Caki2 (cell line): Measurements from ENCODE around the gene ELOA. TPM values are rescaled to one million over a fixed set of nuclear protein-coding genes. Genes with fewer than 3 reads are reported as not detected.
A peak's percentile ranks its signal among the peaks of the same experiment; 100 is the strongest.
"Not testable (repeated sequence)": the region's sequence is repeated elsewhere in the genome, so short reads cannot be mapped to it uniquely, and the experiment has no call there.

ENCODE experiments used
- DNase-seq: peaks from one replicate; pipeline ENCODE4 v3.0.0-alpha.2; 2015; ENCODE audit warnings: low read depth
- in situ Hi-C: cut with HindIII; loops from 2 replicates; pipeline ENCODE4 v1.10.0; 2016; ENCODE audit warnings: low sequenced_read_pairs, low pct_unique_long_range_greater_than_20kb, mixed read lengths
- total RNA-seq: library from RNA; depleted of rRNA; stranded (reverse); fragments of >200 nt; shearing (Covaris generic); gene quantifications from 2 replicates; pipeline ENCODE4 v1.2.3, GENCODE V29; 2014; ENCODE audit warnings: low replicate concordance

Gene ELOA
- total RNA-seq, 1 experiment from 2014 or later = 18.6 TPM

- peak; percentile 18 for DNase-seq
- in situ Hi-C loops = no loop called here
Observed at GRCh38 chr1:23732363-23733224, 10.7 kb upstream of the ELOA start.

GRCh38 chr1:23733281-23733680, 10.0 kb upstream of the ELOA start:
- in situ Hi-C loops, DNase-seq: not testable (repeated sequence)

- in situ Hi-C loops = no loop called here
- no peak for DNase-seq
Observed at GRCh38 chr1:23736437-23737134, 6.7 kb upstream of the ELOA start.

GRCh38 chr1:23741609-23742008, 1.7 kb upstream of the ELOA start:
- no peak for DNase-seq
- in situ Hi-C loops = no loop called here

GRCh38 chr1:23742670-23743286, 493 bp upstream of the ELOA start:
- in situ Hi-C loops = no loop called here
- no peak for DNase-seq

GRCh38 chr1:23745515-23745914, 2.2 kb downstream of the ELOA start:
- in situ Hi-C loops = no loop called here
- peak; percentile 14 for DNase-seq

- in situ Hi-C loops = no loop called here
- no peak for DNase-seq
Observed at GRCh38 chr1:23748016-23748415, 4.7 kb downstream of the ELOA start.

- in situ Hi-C loops = no loop called here
- peak; percentile 52 for DNase-seq
Observed at GRCh38 chr1:23751050-23751814, 8.0 kb downstream of the ELOA start.

GRCh38 chr1:23751815-23752200, 8.5 kb downstream of the ELOA start:
- DNase-seq = no peak
- in situ Hi-C loops = no loop called here

- in situ Hi-C loops = no loop called here
- no peak for DNase-seq
Observed at GRCh38 chr1:23752909-23753308, 9.6 kb downstream of the ELOA start.

- in situ Hi-C loops = no loop called here
- peak; percentile 41 for DNase-seq
Observed at GRCh38 chr1:23756676-23757075, 13.4 kb downstream of the ELOA start.

GRCh38 chr1:23757812-23758211, 14.5 kb downstream of the ELOA start:
- DNase-seq = no peak
- in situ Hi-C loops = no loop called here

GRCh38 chr1:23759277-23759676, 16.0 kb downstream of the ELOA start:
- in situ Hi-C loops = no loop called here

GRCh38 chr1:23763041-23763577, 19.8 kb downstream of the ELOA start:
- DNase-seq = no peak
- in situ Hi-C loops = no loop called here

More at GRCh38 chr1:23759277-23759676, 16.0 kb downstream of the ELOA start:
- DNase-seq = no peak

GRCh38 chr1:23768733-23769132, 25.5 kb downstream of the ELOA start:
- DNase-seq = no peak
- in situ Hi-C loops = no loop called here

GRCh38 chr1:23772049-23772853, 29.0 kb downstream of the ELOA start:
- DNase-seq = peak; percentile 48
- in situ Hi-C loops = no loop called here

GRCh38 chr1:23772854-23773242, 29.6 kb downstream of the ELOA start:
- no peak for DNase-seq
- in situ Hi-C loops = no loop called here
